Small intestine (tissue), 7 donors: ENCODE measurements around the gene PCNX1. TPM values are rescaled to one million over a fixed set of nuclear protein-coding genes. Genes with fewer than 3 reads are reported as not detected.

ENCODE experiments used
- DNase-seq, 2 donors: peaks; one replicate each; pipeline versions ENCODE4 v3.0.0 to v3.0.0-alpha.2; 2013
- FAIRE-seq: peaks from 2 replicates; lab custom pipeline; 2012; peaks lifted over from hg19 to GRCh38; lab: Jason Lieb, UNC
- H3K27ac ChIP-seq, 3 donors: one replicate each; pipeline ENCODE4 v1.5.1; 2013; ENCODE audit warnings: low read length in 2 of 3, mild to moderate bottlenecking in 2 of 3, control low read depth in 1 of 3, inconsistent platforms in 1 of 3, low read depth in 1 of 3, moderate library complexity in 1 of 3
- H3K27me3 ChIP-seq, 3 donors: one replicate each; pipeline ENCODE4 v1.6.1; 2013; ENCODE audit warnings: low read length in 3 of 3, inconsistent platforms in 1 of 3; ENCODE audit not compliant: control insufficient read depth in 3 of 3, insufficient read depth in 3 of 3
- H3K36me3 ChIP-seq, 3 donors: one replicate each; pipeline ENCODE4 v1.6.1; 2013; ENCODE audit warnings: low read length in 3 of 3, inconsistent platforms in 1 of 3, low read depth in 1 of 3, mild to moderate bottlenecking in 1 of 3, moderate library complexity in 1 of 3; ENCODE audit not compliant: control insufficient read depth in 3 of 3, insufficient read depth in 2 of 3
- H3K4me1 ChIP-seq, 3 donors: one replicate each; pipeline ENCODE4 v1.6.1; 2013; ENCODE audit warnings: low read length in 2 of 3, inconsistent platforms in 1 of 3, low read depth in 1 of 3, mild to moderate bottlenecking in 1 of 3, moderate library complexity in 1 of 3; ENCODE audit not compliant: control insufficient read depth in 3 of 3, insufficient read depth in 2 of 3
- H3K4me3 ChIP-seq, 3 donors: one replicate each; pipeline ENCODE4 v1.5.1; 2013; ENCODE audit warnings: low read length in 3 of 3, control low read depth in 1 of 3, inconsistent platforms in 1 of 3, low read depth in 1 of 3, mild to moderate bottlenecking in 1 of 3, moderate library complexity in 1 of 3
- H3K9me3 ChIP-seq, 2 donors: one replicate each; pipeline ENCODE4 v1.6.1; 2013; ENCODE audit warnings: low read depth in 1 of 2, low read length in 1 of 2; ENCODE audit not compliant: control insufficient read depth in 2 of 2, insufficient read depth in 1 of 2
- WGBS, 3 donors: extraction: QIAGEN DNeasy Blood & Tissue Kit; methylation state at CpG; one replicate each; pipeline ENCODE4 v1.1.7; 2013; 5-methylcytosine and 5-hydroxymethylcytosine counted together
- polyA plus RNA-seq, 4 donors: library from polyadenylated mRNA; stranded (reverse) in 3 of 4; unstranded in 1 of 4; fragments of 200-250 nt in 3 of 4; fragments of 120-200 nt in 1 of 4; gene quantifications; one replicate each; pipeline versions ENCODE4 v1.2.1 to v1.2.3, GENCODE V29; 2013
- donor health status: healthy with polysubstance abuse.
- donor health status: control.
- donor health status: control.
- donor health status: Bipolar disorder and iron deficiency.
- donor health status: healthy.

PCNX1 gene
- polyA plus RNA-seq, 4 donors: 4.7 to 49.4 (median 6.5) TPM

- H3K27me3 ChIP-seq: no peaks in the 10 kb centered on the region
- peaks cover 0 to 12% of the 10 kb centered on the region in 2 donors for H3K9me3 ChIP-seq
- H3K4me3 ChIP-seq: no peak overlapping the region
- WGBS, 3 donors: 29 to 58% (median 37%) methylated on average over 10 of the region's 10 CpGs
- DNase-seq (peak; percentile 77 to 86), FAIRE-seq (no peak)
- H3K36me3 ChIP-seq: peaks cover 0 to 4% (median 0%) of the 10 kb centered on the region in 3 donors
- H3K27ac ChIP-seq: peak overlapping the region; percentile 59 to 93 (median 74)
- peaks cover 3 to 64% (median 4%) of the 10 kb centered on the region in 3 donors for H3K4me1 ChIP-seq
These were observed 210.8 kb downstream of the PCNX1 start for GRCh38 chr14:71117839-71118743.

- Histone ChIP-seq H3K27ac (peak overlapping the region; percentile 59 to 93 (median 74)), H3K36me3 (peaks cover 0 to 4% (median 0%) of the 10 kb centered on the region in 3 donors), H3K4me1 (peaks cover 3 to 68% (median 4%) of the 10 kb centered on the region in 3 donors), H3K4me3 (no peak overlapping the region), H3K9me3 (peaks cover 0 to 14% of the 10 kb centered on the region in 2 donors), H3K27me3 (no peaks in the 10 kb centered on the region)
- peak in 1 of 2 donors; percentile 31 for DNase-seq
- no peak for FAIRE-seq
- 81 to 96% (median 84%) methylated on average over 1 of the region's 1 CpG for WGBS, 3 donors
These were observed 211.8 kb downstream of the PCNX1 start for GRCh38 chr14:71119075-71119474.

DNA sequence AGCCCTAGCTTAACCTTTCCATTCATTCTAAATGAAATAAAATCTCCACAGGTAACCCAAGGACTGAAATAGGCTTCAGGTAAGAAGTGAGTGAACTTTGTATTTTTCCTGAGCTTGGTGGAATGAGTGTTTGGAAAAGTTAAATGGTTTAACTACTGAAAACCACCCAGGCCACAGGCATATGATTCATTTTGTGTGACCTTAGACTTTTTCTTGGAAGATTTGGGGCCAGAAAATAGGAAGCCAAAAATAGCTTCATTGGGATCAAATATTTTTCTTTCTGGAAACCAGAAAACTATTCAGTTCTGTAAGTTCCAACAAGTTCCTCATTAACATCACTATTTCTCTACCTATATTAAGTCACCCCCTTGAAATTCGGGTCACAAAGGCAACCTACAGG lies 212.6 kb downstream of the PCNX1 start:
- FAIRE-seq: no peak
- DNase-seq: no peak
- Histone ChIP-seq H3K36me3 (peaks cover 0 to 4% (median 0%) of the 10 kb centered on the region in 3 donors), H3K27ac (peak overlapping the region in 1 of 3 donors; percentile 93), H3K4me1 (peaks cover 3 to 63% (median 4%) of the 10 kb centered on the region in 3 donors), H3K9me3 (peaks cover 0 to 16% of the 10 kb centered on the region in 2 donors), H3K4me3 (no peak overlapping the region), H3K27me3 (no peaks in the 10 kb centered on the region)
- WGBS, 3 donors: 93 to 96% (median 94%) methylated on average over 1 of the region's 1 CpG

DNA sequence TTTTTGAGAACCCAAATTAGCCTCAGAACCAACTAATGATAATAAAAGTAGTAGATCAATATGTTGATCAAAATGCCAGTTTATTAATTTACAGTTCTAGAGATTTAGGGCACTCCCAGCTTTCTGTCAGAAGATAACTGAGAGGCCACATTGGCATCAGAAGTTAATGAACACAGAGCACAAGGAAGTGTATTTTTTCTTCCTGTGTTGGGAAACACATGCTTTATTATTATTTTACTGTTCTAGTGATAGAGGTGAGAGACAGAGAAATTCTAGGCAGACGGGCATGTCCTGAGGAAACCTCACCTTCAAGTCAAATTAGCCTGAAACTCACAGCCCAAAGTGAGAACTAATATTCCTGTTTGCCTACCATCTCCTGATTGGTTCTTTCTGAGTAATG lies 213.7 kb downstream of the PCNX1 start:
- WGBS, 3 donors: 27 to 54% (median 29%) methylated on average over 1 of the region's 1 CpG
- peaks cover 0 to 4% (median 0%) of the 10 kb centered on the region in 3 donors for H3K36me3 ChIP-seq
- peak overlapping the region; percentile 34 to 93 (median 36) for H3K27ac ChIP-seq
- H3K27me3 ChIP-seq: no peaks in the 10 kb centered on the region
- FAIRE-seq (no peak), DNase-seq (peak; percentile 64 to 73)
- peaks cover 3 to 55% (median 4%) of the 10 kb centered on the region in 3 donors for H3K4me1 ChIP-seq
- H3K4me3 ChIP-seq: no peak overlapping the region
- peaks cover 0 to 22% of the 10 kb centered on the region in 2 donors for H3K9me3 ChIP-seq

GRCh38 chr14:71121711-71122110 lies 214.5 kb downstream of the PCNX1 start:
- peak overlapping the region in 1 of 3 donors; percentile 93 for H3K27ac ChIP-seq
- peaks cover 0 to 4% (median 0%) of the 10 kb centered on the region in 3 donors for H3K36me3 ChIP-seq
- H3K9me3 ChIP-seq: peaks cover 0 to 22% of the 10 kb centered on the region in 2 donors
- FAIRE-seq: no peak
- DNase-seq: peak in 1 of 2 donors; percentile 31
- no peak overlapping the region for H3K4me3 ChIP-seq
- H3K4me1 ChIP-seq: peaks cover 3 to 48% (median 3%) of the 10 kb centered on the region in 3 donors
- no peaks in the 10 kb centered on the region for H3K27me3 ChIP-seq
- WGBS, 3 donors: 73 to 86% (median 74%) methylated on average over 5 of the region's 5 CpGs

DNA sequence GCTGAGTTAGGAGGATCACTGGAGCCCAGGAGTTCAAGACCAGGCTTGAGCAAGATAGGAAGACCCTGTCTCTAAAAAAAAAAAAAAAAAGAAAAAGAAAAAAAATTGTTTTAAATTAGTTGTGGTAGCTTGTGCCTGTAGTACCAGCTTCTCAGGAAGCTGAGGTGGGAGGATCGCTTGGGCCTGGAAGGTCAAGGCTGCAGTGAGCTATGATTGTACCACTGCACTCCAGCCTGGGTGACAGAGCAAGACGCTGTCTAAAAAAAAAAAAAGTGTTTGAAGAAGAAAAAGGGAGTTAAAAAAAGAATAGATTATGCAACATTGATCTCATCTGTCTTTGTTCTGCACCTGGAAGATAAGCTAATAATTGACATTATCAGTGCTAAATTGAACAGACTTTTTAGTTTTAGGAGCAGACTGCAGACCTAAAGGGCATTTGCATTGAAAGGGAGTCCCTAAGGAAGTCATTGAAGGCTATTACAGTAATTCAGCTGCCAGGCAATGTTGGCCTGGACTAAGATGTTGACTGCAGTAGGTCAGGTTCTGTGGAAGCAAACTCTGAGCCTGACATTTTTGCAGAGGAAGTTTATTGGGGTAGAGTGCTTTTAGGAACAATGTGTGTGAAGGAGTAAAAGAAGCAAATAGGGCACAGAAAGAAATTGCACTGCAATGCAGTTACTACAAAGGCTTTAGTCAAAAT lies 215.8 kb downstream of the PCNX1 start:
- peaks cover 0 to 4% (median 0%) of the 10 kb centered on the region in 3 donors for H3K36me3 ChIP-seq
- H3K4me3 ChIP-seq: no peak overlapping the region
- WGBS, 3 donors: 22 to 63% (median 43%) methylated on average over 2 of the region's 2 CpGs
- FAIRE-seq (no peak), DNase-seq (no peak)
- H3K9me3 ChIP-seq: peaks cover 0 to 22% of the 10 kb centered on the region in 2 donors
- no peak overlapping the region for H3K27ac ChIP-seq
- H3K4me1 ChIP-seq: peaks cover 2 to 40% (median 3%) of the 10 kb centered on the region in 3 donors
- H3K27me3 ChIP-seq: no peaks in the 10 kb centered on the region

GRCh38 chr14:71123579-71124135 lies 216.4 kb downstream of the PCNX1 start:
- Histone ChIP-seq H3K36me3 (peaks cover 0 to 4% (median 0%) of the 10 kb centered on the region in 3 donors), H3K27me3 (no peaks in the 10 kb centered on the region), H3K4me1 (peaks cover 0 to 34% (median 0%) of the 10 kb centered on the region in 3 donors), H3K4me3 (no peak overlapping the region), H3K27ac (no peak overlapping the region), H3K9me3 (peaks cover 0 to 22% of the 10 kb centered on the region in 2 donors)
- no peak for DNase-seq
- WGBS, 3 donors: 95 to 98% (median 97%) methylated on average over 4 of the region's 4 CpGs
- no peak for FAIRE-seq
